Measurements from ENCODE around the gene LRMDA.
A peak's percentile ranks its signal among the peaks of the same experiment; 100 is the strongest.

The LRMDA gene

GRCh38 chr10:76209135-76209534 lies 777.7 kb downstream of the LRMDA start:
- Histone ChIP-seq H3K36me3 (ENCODE audit: control insufficient read depth, insufficient read depth, low read length) (no peaks in the 10 kb centered on the region), H2BK120ac (ENCODE audit: low read depth, low read length) (no peak overlapping the region), H3K4me3 (ENCODE audit: low read length) (no peak overlapping the region), H3K27me3 (ENCODE audit: insufficient read depth, low read length, poor library complexity) (no peaks in the 10 kb centered on the region), H2BK15ac (replicated peaks; ENCODE audit: low read depth) (no peak overlapping the region), H3K23ac (ENCODE audit: low read length) (no peak overlapping the region), H4K8ac (ENCODE audit: low read depth, low read length) (no peak overlapping the region), H3K4me1 (ENCODE audit: control insufficient read depth, low read depth, low read length) (no peaks in the 10 kb centered on the region), H3K79me2 (ENCODE audit: control insufficient read depth, insufficient read depth, low read length) (no peaks in the 10 kb centered on the region), H3K4me2 (ENCODE audit: low read length) (no peak overlapping the region), H3K56ac (ENCODE audit: low read length) (no peak overlapping the region), H3K79me1 (ENCODE audit: low read length) (no peaks in the 10 kb centered on the region), H2AK5ac (ENCODE audit: low read length) (no peak overlapping the region), H3K18ac (ENCODE audit: low read length) (no peak overlapping the region), H3K4ac (ENCODE audit: low read depth, low read length) (no peak overlapping the region), H3K9ac (ENCODE audit: low read length) (no peak overlapping the region), H3K27ac (ENCODE audit: low read depth, low read length) (no peak overlapping the region), H4K5ac (ENCODE audit: low read length) (no peak overlapping the region), H2BK5ac (ENCODE audit: low read length) (no peak overlapping the region)
- no peak for DNase-seq
- no CpG with 5 or more reads among the region's 5 CpGs for WGBS (ENCODE audit: extremely low coverage, insufficient coverage, low lambda C conversion rate)

GRCh38 chr10:76210211-76210610 lies 778.8 kb downstream of the LRMDA start:
- no peak overlapping the region for H4K8ac ChIP-seq (ENCODE audit: low read depth, low read length)
- no CpG with 5 or more reads among the region's 3 CpGs for WGBS (ENCODE audit: extremely low coverage, insufficient coverage, low lambda C conversion rate)

GRCh38 chr10:76211691-76212090 lies 780.3 kb downstream of the LRMDA start:
- no peak overlapping the region for H3K56ac ChIP-seq (ENCODE audit: low read length)
- H2AK5ac ChIP-seq (ENCODE audit: low read length), result no peak overlapping the region
- H3K27ac ChIP-seq (ENCODE audit: low read depth, low read length), result no peak overlapping the region
- no peak overlapping the region for H2BK120ac ChIP-seq (ENCODE audit: low read depth, low read length)
- H3K4me2 ChIP-seq (ENCODE audit: low read length), result no peak overlapping the region
- H3K4ac ChIP-seq (ENCODE audit: low read depth, low read length), result no peak overlapping the region
- H3K4me3 ChIP-seq (ENCODE audit: low read length), result no peak overlapping the region
- H3K79me1 ChIP-seq (ENCODE audit: low read length), result no peaks in the 10 kb centered on the region
- no peak overlapping the region for H3K18ac ChIP-seq (ENCODE audit: low read length)
- no CpG with 5 or more reads among the region's 1 CpG for WGBS (ENCODE audit: extremely low coverage, insufficient coverage, low lambda C conversion rate)
- no peaks in the 10 kb centered on the region for H3K27me3 ChIP-seq (ENCODE audit: insufficient read depth, low read length, poor library complexity)
- no peak overlapping the region for H2BK5ac ChIP-seq (ENCODE audit: low read length)
- no peak for DNase-seq
- H4K5ac ChIP-seq (ENCODE audit: low read length), result no peak overlapping the region
- no peak overlapping the region for H3K23ac ChIP-seq (ENCODE audit: low read length)
- no peak overlapping the region for H2BK15ac ChIP-seq (replicated peaks; ENCODE audit: low read depth)
- no peaks in the 10 kb centered on the region for H3K4me1 ChIP-seq (ENCODE audit: control insufficient read depth, low read depth, low read length)
- no peak overlapping the region for H4K8ac ChIP-seq (ENCODE audit: low read depth, low read length)
- H3K9ac ChIP-seq (ENCODE audit: low read length), result no peak overlapping the region
- no peaks in the 10 kb centered on the region for H3K36me3 ChIP-seq (ENCODE audit: control insufficient read depth, insufficient read depth, low read length)
- no peaks in the 10 kb centered on the region for H3K79me2 ChIP-seq (ENCODE audit: control insufficient read depth, insufficient read depth, low read length)

More at GRCh38 chr10:76210211-76210610, 778.8 kb downstream of the LRMDA start:
- no peak overlapping the region for H3K4ac ChIP-seq (ENCODE audit: low read depth, low read length)
- H3K27me3 ChIP-seq (ENCODE audit: insufficient read depth, low read length, poor library complexity), result no peaks in the 10 kb centered on the region
- H3K4me2 ChIP-seq (ENCODE audit: low read length), result no peak overlapping the region
- no peak overlapping the region for H2BK5ac ChIP-seq (ENCODE audit: low read length)
- no peak overlapping the region for H2BK15ac ChIP-seq (replicated peaks; ENCODE audit: low read depth)
- no peak overlapping the region for H2AK5ac ChIP-seq (ENCODE audit: low read length)
- no peak overlapping the region for H3K9ac ChIP-seq (ENCODE audit: low read length)
- H2BK120ac ChIP-seq (ENCODE audit: low read depth, low read length), result no peak overlapping the region
- H3K4me3 ChIP-seq (ENCODE audit: low read length), result no peak overlapping the region
- no peaks in the 10 kb centered on the region for H3K79me2 ChIP-seq (ENCODE audit: control insufficient read depth, insufficient read depth, low read length)
- DNase-seq, result no peak
- H3K36me3 ChIP-seq (ENCODE audit: control insufficient read depth, insufficient read depth, low read length), result no peaks in the 10 kb centered on the region
- no peak overlapping the region for H3K23ac ChIP-seq (ENCODE audit: low read length)
- H3K4me1 ChIP-seq (ENCODE audit: control insufficient read depth, low read depth, low read length), result no peaks in the 10 kb centered on the region
- no peaks in the 10 kb centered on the region for H3K79me1 ChIP-seq (ENCODE audit: low read length)
- no peak overlapping the region for H3K18ac ChIP-seq (ENCODE audit: low read length)
- H3K56ac ChIP-seq (ENCODE audit: low read length), result no peak overlapping the region
- H4K5ac ChIP-seq (ENCODE audit: low read length), result no peak overlapping the region
- H3K27ac ChIP-seq (ENCODE audit: low read depth, low read length), result no peak overlapping the region

GRCh38 chr10:76213876-76214275 lies 782.5 kb downstream of the LRMDA start:
- Histone ChIP-seq H3K4me3 (ENCODE audit: low read length) (no peak overlapping the region), H3K23ac (ENCODE audit: low read length) (no peak overlapping the region), H3K79me2 (ENCODE audit: control insufficient read depth, insufficient read depth, low read length) (no peaks in the 10 kb centered on the region), H2BK120ac (ENCODE audit: low read depth, low read length) (no peak overlapping the region), H2AK5ac (ENCODE audit: low read length) (no peak overlapping the region), H4K5ac (ENCODE audit: low read length) (no peak overlapping the region), H3K36me3 (ENCODE audit: control insufficient read depth, insufficient read depth, low read length) (no peaks in the 10 kb centered on the region), H3K27me3 (ENCODE audit: insufficient read depth, low read length, poor library complexity) (no peaks in the 10 kb centered on the region), H3K56ac (ENCODE audit: low read length) (no peak overlapping the region), H2BK15ac (replicated peaks; ENCODE audit: low read depth) (no peak overlapping the region), H3K27ac (ENCODE audit: low read depth, low read length) (no peak overlapping the region), H4K8ac (ENCODE audit: low read depth, low read length) (no peak overlapping the region), H3K4ac (ENCODE audit: low read depth, low read length) (no peak overlapping the region), H3K4me2 (ENCODE audit: low read length) (no peak overlapping the region), H3K4me1 (ENCODE audit: control insufficient read depth, low read depth, low read length) (no peaks in the 10 kb centered on the region), H2BK5ac (ENCODE audit: low read length) (no peak overlapping the region), H3K18ac (ENCODE audit: low read length) (no peak overlapping the region), H3K79me1 (ENCODE audit: low read length) (no peaks in the 10 kb centered on the region), H3K9ac (ENCODE audit: low read length) (no peak overlapping the region)
- no CpG with 5 or more reads among the region's 2 CpGs for WGBS (ENCODE audit: extremely low coverage, insufficient coverage, low lambda C conversion rate)
- DNase-seq, result no peak

- no peaks in the 10 kb centered on the region for H3K79me1 ChIP-seq (ENCODE audit: low read length)
- H3K36me3 ChIP-seq (ENCODE audit: control insufficient read depth, insufficient read depth, low read length), result no peaks in the 10 kb centered on the region
- H3K4me1 ChIP-seq (ENCODE audit: control insufficient read depth, low read depth, low read length), result no peaks in the 10 kb centered on the region
- H3K56ac ChIP-seq (ENCODE audit: low read length), result no peak overlapping the region
- no peak for DNase-seq
- WGBS (ENCODE audit: extremely low coverage, insufficient coverage, low lambda C conversion rate), result no CpG with 5 or more reads among the region's 6 CpGs
- H4K5ac ChIP-seq (ENCODE audit: low read length), result no peak overlapping the region
- H2AK5ac ChIP-seq (ENCODE audit: low read length), result no peak overlapping the region
- no peak overlapping the region for H3K18ac ChIP-seq (ENCODE audit: low read length)
- no peak overlapping the region for H3K4me2 ChIP-seq (ENCODE audit: low read length)
- H2BK15ac ChIP-seq (replicated peaks; ENCODE audit: low read depth), result no peak overlapping the region
- no peaks in the 10 kb centered on the region for H3K27me3 ChIP-seq (ENCODE audit: insufficient read depth, low read length, poor library complexity)
- no peaks in the 10 kb centered on the region for H3K79me2 ChIP-seq (ENCODE audit: control insufficient read depth, insufficient read depth, low read length)
- no peak overlapping the region for H2BK5ac ChIP-seq (ENCODE audit: low read length)
- H3K23ac ChIP-seq (ENCODE audit: low read length), result no peak overlapping the region
- no peak overlapping the region for H3K4me3 ChIP-seq (ENCODE audit: low read length)
- no peak overlapping the region for H3K27ac ChIP-seq (ENCODE audit: low read depth, low read length)
- H3K9ac ChIP-seq (ENCODE audit: low read length), result no peak overlapping the region
- no peak overlapping the region for H2BK120ac ChIP-seq (ENCODE audit: low read depth, low read length)
- no peak overlapping the region for H4K8ac ChIP-seq (ENCODE audit: low read depth, low read length)
- no peak overlapping the region for H3K4ac ChIP-seq (ENCODE audit: low read depth, low read length)
Measured at GRCh38 chr10:76218035-76218434, 786.6 kb downstream of the LRMDA start.

GRCh38 chr10:76229341-76229740 lies 797.9 kb downstream of the LRMDA start:
- no CpG with 5 or more reads among the region's 5 CpGs for WGBS (ENCODE audit: extremely low coverage, insufficient coverage, low lambda C conversion rate)
- peak overlapping the region; percentile 59 for H3K27ac ChIP-seq (ENCODE audit: low read depth, low read length)
- H3K4me1 ChIP-seq (ENCODE audit: control insufficient read depth, low read depth, low read length), result peaks cover 16% of the 10 kb centered on the region
- H3K27me3 ChIP-seq (ENCODE audit: insufficient read depth, low read length, poor library complexity), result no peaks in the 10 kb centered on the region
- peak overlapping the region; percentile 86 for H2BK5ac ChIP-seq (ENCODE audit: low read length)
- H3K4me2 ChIP-seq (ENCODE audit: low read length), result no peak overlapping the region
- no peak overlapping the region for H3K23ac ChIP-seq (ENCODE audit: low read length)
- DNase-seq, result peak; percentile 37
- H2BK120ac ChIP-seq (ENCODE audit: low read depth, low read length), result peak overlapping the region; percentile 99
- peak overlapping the region; percentile 54 for H3K18ac ChIP-seq (ENCODE audit: low read length)
- H4K5ac ChIP-seq (ENCODE audit: low read length), result peak overlapping the region; percentile 9
- peak overlapping the region; percentile 86 for H3K4ac ChIP-seq (ENCODE audit: low read depth, low read length)
- no peak overlapping the region for H3K9ac ChIP-seq (ENCODE audit: low read length)
- H4K8ac ChIP-seq (ENCODE audit: low read depth, low read length), result peak overlapping the region; percentile 42
- no peaks in the 10 kb centered on the region for H3K79me1 ChIP-seq (ENCODE audit: low read length)
- H3K56ac ChIP-seq (ENCODE audit: low read length), result peak overlapping the region; percentile 77
- H3K4me3 ChIP-seq (ENCODE audit: low read length), result no peak overlapping the region
- H3K36me3 ChIP-seq (ENCODE audit: control insufficient read depth, insufficient read depth, low read length), result no peaks in the 10 kb centered on the region
- H3K79me2 ChIP-seq (ENCODE audit: control insufficient read depth, insufficient read depth, low read length), result no peaks in the 10 kb centered on the region
- no peak overlapping the region for H2AK5ac ChIP-seq (ENCODE audit: low read length)
- no peak overlapping the region for H2BK15ac ChIP-seq (replicated peaks; ENCODE audit: low read depth)
